CD4-positive, alpha-beta T cell (primary cell): ENCODE results near the gene HDAC10. TPM values are rescaled to one million over a fixed set of nuclear protein-coding genes. Genes with fewer than 3 reads are reported as not detected.

ENCODE experiments used
- ATAC-seq: fragments of 200-7000 bp; cut with Tn5 transposase; one replicate; pipeline ENCODE4 v1.10.0; 2022; ENCODE audit warnings: mild to moderate bottlenecking; ENCODE audit not compliant: poor library complexity
- CTCF ChIA-PET: fragments of 350-600 bp; sonication (Branson Sonifier 250); formaldehyde crosslinking; loops from one replicate; lab custom pipeline; 2021; ENCODE audit warnings: antibody characterized with exemption, inconsistent platforms; lab: Charles Lee
- POLR2A ChIA-PET: fragments of 350-600 bp; sonication (Branson Sonifier 250); formaldehyde crosslinking; loops from one replicate; lab custom pipeline; 2021; ENCODE audit warnings: antibody characterized with exemption, inconsistent platforms; lab: Charles Lee
- DNase-seq, 14 experiments: peaks; one replicate each; pipeline ENCODE4 v3.0.0-alpha.2; 2013 to 2020; ENCODE audit warnings: mixed read lengths in 2 of 14
- H3K27ac ChIP-seq, 2 donors: one replicate each; pipeline versions ENCODE4 v1.5.1 to v1.7.0; 2013; ENCODE audit warnings: low read length in 2 of 2, low read depth in 1 of 2, mild to moderate bottlenecking in 1 of 2
- H3K27me3 ChIP-seq, 2 experiments: 1 replicate in 1 of 2; 2 replicates in 1 of 2; pipeline versions ENCODE4 v1.6.1 to v1.7.0; 2013; ENCODE audit warnings: low read length in 2 of 2, control low read depth in 1 of 2, mild to moderate bottlenecking in 1 of 2, moderate library complexity in 1 of 2; ENCODE audit not compliant: insufficient read depth in 2 of 2, control insufficient read depth in 1 of 2
- H3K36me3 ChIP-seq: one replicate; pipeline ENCODE4 v1.6.1; 2013; ENCODE audit warnings: low read length, control low read depth; ENCODE audit not compliant: insufficient read depth
- H3K4me1 ChIP-seq: one replicate; pipeline ENCODE4 v1.6.1; 2013; ENCODE audit warnings: low read length, control low read depth; ENCODE audit not compliant: insufficient read depth
- H3K4me3 ChIP-seq: one replicate; pipeline ENCODE4 v1.5.1; 2013; ENCODE audit warnings: mild to moderate bottlenecking, low read length, moderate library complexity
- H3K9me3 ChIP-seq, 2 experiments: 1 replicate in 1 of 2; 2 replicates in 1 of 2; pipeline versions ENCODE4 v1.6.1 to v1.7.0; 2013; ENCODE audit warnings: low read length in 2 of 2, mild to moderate bottlenecking in 2 of 2, control low read depth in 1 of 2, moderate library complexity in 1 of 2; ENCODE audit not compliant: control insufficient read depth in 1 of 2, insufficient read depth in 1 of 2
- H3K27ac Mint-ChIP-seq: one replicate; pipeline ENCODE4 v1.8.0; 2020; ENCODE audit warnings: mixed read lengths
- H3K27me3 Mint-ChIP-seq: one replicate; pipeline ENCODE4 v1.8.0; 2021; ENCODE audit warnings: mixed read lengths
- H3K36me3 Mint-ChIP-seq: one replicate; pipeline ENCODE4 v1.8.0; 2021; ENCODE audit warnings: low read depth, mixed read lengths
- H3K4me1 Mint-ChIP-seq: one replicate; pipeline ENCODE4 v1.8.0; 2021; ENCODE audit warnings: low read depth, mixed read lengths
- H3K4me3 Mint-ChIP-seq: one replicate; pipeline ENCODE4 v1.8.0; 2020; ENCODE audit warnings: mild to moderate bottlenecking, mixed read lengths
- H3K9me3 Mint-ChIP-seq: one replicate; pipeline ENCODE4 v1.8.0; 2020; ENCODE audit warnings: mixed read lengths
- CTCF ChIP-seq: fragments of 200-600 bp; IDR thresholded peaks from one replicate; pipeline ENCODE4 v1.8.0; 2022; ENCODE audit warnings: antibody characterized with exemption, mild to moderate bottlenecking
- intact Hi-C, 2 experiments: fragments of 100-400 bp; cut with DNase I in 1 of 2; cut with micrococcal nuclease in 1 of 2; formaldehyde crosslinking; loops; one replicate each; pipeline versions ENCODE4 v1.15.1 to v1.9.0; 2023 to 2025; cut with DNase I, micrococcal nuclease
- total RNA-seq, 174 experiments: library from RNA in 2 of 174; stranded (reverse) in 2 of 174; gene quantifications; one replicate each; pipeline ENCODE4 v1.2.3 and lab custom pipeline; 2021 to 2026

Gene HDAC10
- total RNA-seq, 2 experiments from 2014 or later, result 87.3 to 88.7 TPM

- Histone ChIP-seq H3K27me3 (no peaks in the 10 kb centered on the region), H3K9me3 (no peaks in the 10 kb centered on the region), H3K27ac (no peak overlapping the region), H3K36me3 (peaks cover 29% of the 10 kb centered on the region), H3K4me1 (peaks cover 67% of the 10 kb centered on the region), H3K4me3 (peak overlapping the region; percentile 87)
- intact Hi-C loops, result loop anchor here in 1 of 2 experiments (5.0 kb wide), 1 partner anchor 248 kb away; no protein-coding TSS in a partner anchor
- ChIA-PET CTCF (interaction anchor here (1.3 kb wide), 1 partner anchor 23 kb away, joined by 3 read pairs; no protein-coding TSS in a partner anchor), POLR2A (interaction anchor here (1.2 to 3.1 kb wide), 3 partner anchors 9 to 371 kb away, joined by 3 to 17 read pairs (median 12); no protein-coding TSS in a partner anchor)
- ATAC-seq, result no peak
- Mint-ChIP-seq H3K36me3 (peaks cover 18% of the 10 kb centered on the region), H3K9me3 (no peaks in the 10 kb centered on the region), H3K4me3 (peak overlapping the region; percentile 80), H3K4me1 (peaks cover 31% of the 10 kb centered on the region), H3K27ac (peak overlapping the region; percentile 47), H3K27me3 (no peaks in the 10 kb centered on the region)
- DNase-seq, result no peak
- no peak for TF ChIP-seq CTCF
Observed at GRCh38 chr22:50249341-50250248, 1.5 kb downstream of the HDAC10 start.

- peaks cover 79% of the 10 kb centered on the region for H3K4me1 ChIP-seq
- no peak overlapping the region for H3K4me3 ChIP-seq
- peaks cover 29% of the 10 kb centered on the region for H3K36me3 ChIP-seq
- H3K36me3 Mint-ChIP-seq, result peaks cover 29% of the 10 kb centered on the region
- H3K27me3 Mint-ChIP-seq, result no peaks in the 10 kb centered on the region
- no peak for TF ChIP-seq CTCF
- no peaks in the 10 kb centered on the region for H3K9me3 Mint-ChIP-seq
- ATAC-seq (no peak), DNase-seq (no peak)
- peaks cover 40% of the 10 kb centered on the region for H3K4me1 Mint-ChIP-seq
- no peaks in the 10 kb centered on the region for H3K27me3 ChIP-seq
- intact Hi-C loops, result no loop called here
- CTCF ChIA-PET, result interaction anchor here (0.5 kb wide), 1 partner anchor 106 kb away, joined by 3 read pairs; no protein-coding TSS in a partner anchor
- H3K27ac ChIP-seq, result no peak overlapping the region
- H3K9me3 ChIP-seq, result no peaks in the 10 kb centered on the region
- POLR2A ChIA-PET, result no interaction called here
- H3K4me3 Mint-ChIP-seq, result peak overlapping the region; percentile 83
- H3K27ac Mint-ChIP-seq, result peak overlapping the region; percentile 71
Observed at GRCh38 chr22:50248196-50249081, 2.6 kb downstream of the HDAC10 start.

GRCh38 chr22:50247748-50248147, 3.3 kb downstream of the HDAC10 start:
- CTCF ChIA-PET, result no interaction called here
- H3K9me3 ChIP-seq, result no peaks in the 10 kb centered on the region
- no peak overlapping the region for H3K27ac ChIP-seq

More at GRCh38 chr22:50247748-50248147, 3.3 kb downstream of the HDAC10 start:
- H3K27ac Mint-ChIP-seq, result peak overlapping the region; percentile 71
- DNase-seq, result peak in 11 of 14 experiments; percentile 35 to 87 (median 48)
- peaks cover 29% of the 10 kb centered on the region for H3K36me3 Mint-ChIP-seq
- no peak for TF ChIP-seq CTCF
- POLR2A ChIA-PET, result no interaction called here
- no peaks in the 10 kb centered on the region for H3K27me3 ChIP-seq
- H3K27me3 Mint-ChIP-seq, result no peaks in the 10 kb centered on the region
- no peaks in the 10 kb centered on the region for H3K9me3 Mint-ChIP-seq
- H3K4me3 Mint-ChIP-seq, result peak overlapping the region; percentile 83
- peaks cover 43% of the 10 kb centered on the region for H3K4me1 Mint-ChIP-seq
- intact Hi-C loops, result no loop called here
- no peak overlapping the region for H3K4me3 ChIP-seq
- H3K36me3 ChIP-seq, result peaks cover 29% of the 10 kb centered on the region
- no peak for ATAC-seq
- peaks cover 85% of the 10 kb centered on the region for H3K4me1 ChIP-seq
